Measurements from ENCODE around the gene ATXN7L1. TPM values are rescaled to one million over a fixed set of nuclear protein-coding genes. Genes with fewer than 3 reads are reported as not detected.

Gene ATXN7L1
- total and polyA plus RNA-seq, 2 of the 8 experiments (the other 6 are each of a cell fraction or from before 2014, with no cell fraction given), result 14.3 to 34.0 TPM

- H2BK15ac ChIP-seq (ENCODE audit: low read length), result no peak overlapping the region
- peak overlapping the region; percentile 80; the same call in 1 of the 2 replicates for H3K18ac ChIP-seq (ENCODE audit: extremely low read depth, low read length)
- H3K27me3 ChIP-seq (replicated peaks in 1 of 4; ENCODE audit: control insufficient read depth in 3 of 4, extremely low read depth in 1 of 4, insufficient read depth in 3 of 4, low read length in 3 of 4), result no peaks in the 10 kb centered on the region
- H3K4ac ChIP-seq (replicated peaks; ENCODE audit: insufficient read length, low read depth, low read length), result no peak overlapping the region
- peaks cover 0 to 15% of the 10 kb centered on the region in 2 experiments; a peak in 1 of 4 replicates for H3K79me2 ChIP-seq (ENCODE audit: control insufficient read depth in 1 of 2, insufficient read depth in 2 of 2, low read length in 2 of 2)
- peak overlapping the region; percentile 50 for H4K91ac ChIP-seq (replicated peaks; ENCODE audit: insufficient read length, low read length)
- H3K56ac ChIP-seq (replicated peaks; ENCODE audit: insufficient read length, low read depth, low read length), result no peak overlapping the region
- DNase-seq (ENCODE audit: low read depth in 1 of 2, low spot score in 2 of 2) (no peak), FAIRE-seq (no peak)
- H4K20me1 ChIP-seq (replicated peaks in 1 of 2; ENCODE audit: control insufficient read depth in 1 of 2, insufficient read depth in 2 of 2, low read length in 2 of 2), result no peaks in the 10 kb centered on the region
- peak overlapping the region; percentile 42; the same call in 1 of the 2 replicates for H3K27ac ChIP-seq (ENCODE audit: low read depth, low read length)
- peak overlapping the region; percentile 70; the same call in 1 of the 2 replicates for H2AK5ac ChIP-seq (ENCODE audit: low read depth, low read length)
- peaks cover 29 to 44% (median 36%) of the 10 kb centered on the region in 4 experiments for H3K4me1 ChIP-seq (replicated peaks in 1 of 4; ENCODE audit: control insufficient read depth in 3 of 4, insufficient read depth in 4 of 4, low read length in 3 of 4)
- peak overlapping the region; percentile 17 for H2BK120ac ChIP-seq (replicated peaks; ENCODE audit: low read depth, low read length)
- 0 out of 2 replicates have a peak, but pooled peaks cover 2% of the 10 kb centered on the region for H3K79me1 ChIP-seq (ENCODE audit: low read depth, low read length)
- H3K14ac ChIP-seq (ENCODE audit: insufficient read length), result no peak overlapping the region
- ChIA-PET CTCF (ENCODE audit: partially characterized antibody) (interaction anchor here (1.3 to 9.4 kb wide), 4 partner anchors 22 to 76 kb away, joined by 3 to 69 read pairs (median 4); no protein-coding TSS in a partner anchor), POLR2A (ENCODE audit: partially characterized antibody) (interaction anchor here (0.6 to 1.4 kb wide), 5 partner anchors 18 to 70 kb away, joined by 3 to 5 read pairs (median 3); no protein-coding TSS in a partner anchor)
- H2BK20ac ChIP-seq (ENCODE audit: low read length), result peak overlapping the region; percentile 74
- H2BK5ac ChIP-seq (ENCODE audit: low read depth, low read length), result peak overlapping the region; percentile 97
- no peak overlapping the region for H2AFZ ChIP-seq (ENCODE audit: low read length)
- H3K36me3 ChIP-seq (ENCODE audit: control insufficient read depth in 2 of 4, insufficient read depth in 4 of 4, low read length in 3 of 4), result no peaks in the 10 kb centered on the region
- H3K23me2 ChIP-seq (ENCODE audit: low read depth, low read length), result peaks cover 3% of the 10 kb centered on the region
- peak overlapping the region in 1 of 4 experiments; percentile 19; a peak in 1 of 7 replicates for H3K9ac ChIP-seq (replicated peaks in 1 of 4; ENCODE audit: extremely low read depth in 1 of 4, low read depth in 3 of 4, low read length in 3 of 4)
- no peak overlapping the region for H4K5ac ChIP-seq (ENCODE audit: insufficient read length, low read depth, low read length)
- H3K23ac ChIP-seq (ENCODE audit: insufficient read length), result no peak overlapping the region
- 26% methylated on average over 17 of the region's 18 CpGs; no CpG with 5 or more reads in 1 of the 2 experiments for WGBS, 2 experiments (ENCODE audit: extremely low coverage in 1 of 2, insufficient coverage in 1 of 2, insufficient read length in 1 of 2, insufficient replicate concordance in 2 of 2, low coverage in 1 of 2, low lambda C conversion rate in 2 of 2, missing lambda C conversion rate in 1 of 2)
- peak overlapping the region; percentile 98; the same call in 1 of the 2 replicates for H2BK12ac ChIP-seq (ENCODE audit: low read depth, low read length)
- H3K9me3 ChIP-seq (ENCODE audit: insufficient read depth in 2 of 2, low read depth in 1 of 2, low read length in 1 of 2), result no peaks in the 10 kb centered on the region
- H3K4me3 ChIP-seq (ENCODE audit: extremely low read depth in 1 of 4, insufficient read depth in 2 of 4, low read depth in 3 of 4, low read length in 4 of 4), result peak overlapping the region; percentile 11 to 48 (median 36); a peak in 5 of 8 replicates
- peak overlapping the region; percentile 61 to 78 for H3K4me2 ChIP-seq (ENCODE audit: insufficient read depth in 1 of 2, low read depth in 2 of 2, low read length in 2 of 2)
- no peak overlapping the region for H4K8ac ChIP-seq (ENCODE audit: extremely low read depth, insufficient read depth, low read length)
- TF ChIP-seq GTF2F1 (IDR thresholded peaks at IDR 0.05; ENCODE audit: borderline replicate concordance, low read depth, low read length) (no peak), POU5F1 (IDR thresholded peaks at IDR 0.05; ENCODE audit: low read depth, low read length) (no peak), CBX8 (IDR thresholded peaks at IDR 0.05; ENCODE audit: borderline replicate concordance, low read depth, low read length) (no peak), SP1 (IDR thresholded peaks at IDR 0.05; ENCODE audit: low read depth, low read length) (no peak), RNF2 (IDR thresholded peaks at IDR 0.05; ENCODE audit: borderline replicate concordance, low read depth, low read length, missing control alignments, poor library complexity, severe bottlenecking) (no peak), USF2 (IDR thresholded peaks at IDR 0.05; ENCODE audit: low read length) (no peak), SIX5 (IDR thresholded peaks at IDR 0.05; ENCODE audit: low read depth, low read length) (no peak), ATF3 (IDR thresholded peaks at IDR 0.05; ENCODE audit: insufficient read depth, low read depth, low read length) (no peak), RXRA (IDR thresholded peaks at IDR 0.05; ENCODE audit: insufficient read depth, low read depth, low read length) (no peak)
Measured at GRCh38 chr7:105691082-105691679, 185.2 kb downstream of the ATXN7L1 start.

All from H1 (cell line).